Measurements from ENCODE around the gene PEMT. TPM values are rescaled to one million over a fixed set of nuclear protein-coding genes. Genes with fewer than 3 reads are reported as not detected.

Gene PEMT
- total RNA-seq, 2 experiments from 2014 or later, result 51.7 to 53.2 TPM

GRCh38 chr17:17502741-17503565 is 88.6 kb downstream of the PEMT start:
- intact Hi-C loops (cut with micrococcal nuclease), result no loop called here
- no peak for DNase-seq
- no peaks in the 10 kb centered on the region for H3K9me3 Mint-ChIP-seq
- CTCF ChIA-PET, result no interaction called here
- no peak for ATAC-seq
- no peaks in the 10 kb centered on the region for H3K27me3 Mint-ChIP-seq
- TF ChIP-seq, protein P1, sequence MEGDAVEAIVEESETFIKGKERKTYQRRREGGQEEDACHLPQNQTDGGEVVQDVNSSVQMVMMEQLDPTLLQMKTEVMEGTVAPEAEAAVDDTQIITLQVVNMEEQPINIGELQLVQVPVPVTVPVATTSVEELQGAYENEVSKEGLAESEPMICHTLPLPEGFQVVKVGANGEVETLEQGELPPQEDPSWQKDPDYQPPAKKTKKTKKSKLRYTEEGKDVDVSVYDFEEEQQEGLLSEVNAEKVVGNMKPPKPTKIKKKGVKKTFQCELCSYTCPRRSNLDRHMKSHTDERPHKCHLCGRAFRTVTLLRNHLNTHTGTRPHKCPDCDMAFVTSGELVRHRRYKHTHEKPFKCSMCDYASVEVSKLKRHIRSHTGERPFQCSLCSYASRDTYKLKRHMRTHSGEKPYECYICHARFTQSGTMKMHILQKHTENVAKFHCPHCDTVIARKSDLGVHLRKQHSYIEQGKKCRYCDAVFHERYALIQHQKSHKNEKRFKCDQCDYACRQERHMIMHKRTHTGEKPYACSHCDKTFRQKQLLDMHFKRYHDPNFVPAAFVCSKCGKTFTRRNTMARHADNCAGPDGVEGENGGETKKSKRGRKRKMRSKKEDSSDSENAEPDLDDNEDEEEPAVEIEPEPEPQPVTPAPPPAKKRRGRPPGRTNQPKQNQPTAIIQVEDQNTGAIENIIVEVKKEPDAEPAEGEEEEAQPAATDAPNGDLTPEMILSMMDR (IDR thresholded peaks at IDR 0.05), result no peak
- no peaks in the 10 kb centered on the region for H3K4me1 Mint-ChIP-seq (ENCODE audit: low read depth)
- POLR2A ChIA-PET, result no interaction called here
- H3K27ac Mint-ChIP-seq, result no peak overlapping the region
- H3K36me3 Mint-ChIP-seq (ENCODE audit: low read depth), result no peaks in the 10 kb centered on the region
- H3K4me3 Mint-ChIP-seq, result no peak overlapping the region

DNA sequence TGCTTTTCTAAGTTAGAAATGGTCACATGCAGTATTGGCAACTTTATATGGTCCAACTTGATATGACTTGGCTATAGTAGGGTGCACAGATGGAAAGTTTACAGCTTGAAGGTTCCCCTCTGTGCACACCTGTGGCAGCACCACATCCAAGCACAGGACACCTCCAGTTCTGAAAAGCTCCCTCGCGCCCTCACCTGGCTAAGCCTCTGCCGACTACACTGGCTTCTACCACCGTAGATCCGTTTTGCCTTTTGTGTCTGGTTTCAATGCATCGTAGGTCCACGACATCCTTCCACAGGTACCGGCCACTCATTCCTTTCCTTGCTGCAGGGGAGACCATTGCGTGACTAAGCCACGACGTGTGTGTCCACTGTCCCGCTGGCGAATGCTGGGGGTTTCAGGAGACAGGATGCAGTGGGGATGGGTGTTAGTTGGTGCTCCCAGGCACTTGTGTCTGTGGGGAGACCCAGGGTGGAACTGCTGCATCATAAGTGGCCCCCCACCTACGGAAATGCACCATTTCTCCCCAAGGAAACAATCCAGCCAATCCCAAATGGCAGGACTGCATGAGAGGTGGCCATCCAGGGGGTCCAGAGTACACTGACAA is 90.4 kb downstream of the PEMT start:
- CTCF ChIA-PET, result no interaction called here
- intact Hi-C loops (cut with micrococcal nuclease), result no loop called here

DNA sequence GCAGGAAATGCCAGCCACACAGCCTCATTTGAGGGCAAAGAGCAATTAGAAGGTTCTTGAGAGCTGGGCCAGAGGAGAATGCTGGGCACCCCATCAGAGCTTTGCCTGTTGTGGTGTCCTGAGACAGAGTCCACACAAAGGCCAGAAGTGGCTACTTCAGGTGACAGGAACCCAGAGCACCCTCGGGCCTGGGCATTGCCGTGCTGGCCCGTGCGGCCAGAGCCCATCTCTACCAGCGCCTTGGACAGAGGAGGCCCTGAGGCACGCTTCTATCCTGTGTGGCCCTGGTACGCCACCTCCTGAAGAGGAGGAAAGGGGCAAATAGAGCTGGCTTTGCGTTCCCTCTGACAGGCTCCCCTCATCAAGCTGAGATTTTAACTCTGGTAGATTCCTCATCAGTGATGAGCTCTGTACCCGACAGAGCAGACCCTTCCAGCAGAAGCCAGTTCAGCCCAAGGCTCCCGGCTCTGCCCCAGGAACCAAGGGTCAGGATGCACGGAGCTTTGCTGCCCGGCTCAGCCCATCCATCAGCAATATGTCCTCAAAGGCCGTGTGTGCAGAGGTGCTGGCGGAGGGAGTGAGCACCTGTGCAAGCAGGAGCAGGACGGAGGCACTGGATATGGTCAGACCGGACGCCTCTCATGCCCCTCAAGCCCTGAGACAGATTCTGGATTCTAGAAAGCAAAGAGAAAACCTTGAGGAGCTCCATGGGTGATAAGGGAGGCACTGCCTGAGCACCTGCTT is 91.9 kb downstream of the PEMT start:
- POLR2A ChIA-PET, result no interaction called here
- peaks cover 8% of the 10 kb centered on the region for H3K27me3 Mint-ChIP-seq
- CTCF ChIA-PET, result interaction anchor here (0.9 to 1.5 kb wide), 2 partner anchors 143 to 145 kb away, joined by 3 read pairs; no protein-coding TSS in a partner anchor
- no peak overlapping the region for H3K27ac Mint-ChIP-seq
- H3K36me3 Mint-ChIP-seq (ENCODE audit: low read depth), result no peaks in the 10 kb centered on the region
- no peak overlapping the region for H3K4me3 Mint-ChIP-seq
- TF ChIP-seq, protein P1 (IDR thresholded peaks at IDR 0.05), result no peak
- intact Hi-C loops (cut with micrococcal nuclease), result loop anchor here (5.0 to 10.0 kb wide), 2 partner anchors 68 to 145 kb away; no protein-coding TSS in a partner anchor
- ATAC-seq, result no peak
- no peaks in the 10 kb centered on the region for H3K9me3 Mint-ChIP-seq
- peaks cover 14% of the 10 kb centered on the region for H3K4me1 Mint-ChIP-seq (ENCODE audit: low read depth)
- DNase-seq, result no peak

More for the DNA sequence above, 90.4 kb downstream of the PEMT start:
- Mint-ChIP-seq H3K27ac (no peak overlapping the region), H3K9me3 (no peaks in the 10 kb centered on the region), H3K4me1 (ENCODE audit: low read depth) (peaks cover 3% of the 10 kb centered on the region), H3K4me3 (no peak overlapping the region), H3K27me3 (no peaks in the 10 kb centered on the region), H3K36me3 (ENCODE audit: low read depth) (no peaks in the 10 kb centered on the region)
- no peak for DNase-seq
- POLR2A ChIA-PET, result no interaction called here
- no peak for ATAC-seq
- TF ChIP-seq, protein P1 (IDR thresholded peaks at IDR 0.05), result no peak

GRCh38 chr17:17498606-17499301 is 92.8 kb downstream of the PEMT start:
- Mint-ChIP-seq H3K4me3 (no peak overlapping the region), H3K27me3 (peaks cover 8% of the 10 kb centered on the region), H3K4me1 (ENCODE audit: low read depth) (peaks cover 15% of the 10 kb centered on the region), H3K27ac (no peak overlapping the region), H3K9me3 (no peaks in the 10 kb centered on the region), H3K36me3 (ENCODE audit: low read depth) (no peaks in the 10 kb centered on the region)
- ChIA-PET POLR2A (no interaction called here), CTCF (interaction anchor here (1.5 kb wide), 1 partner anchor 145 kb away, joined by 3 read pairs; no protein-coding TSS in a partner anchor)
- TF ChIP-seq, protein P1 (IDR thresholded peaks at IDR 0.05), result no peak
- intact Hi-C loops (cut with micrococcal nuclease), result loop anchor here (5.0 to 10.0 kb wide), 2 partner anchors 69 to 144 kb away; no protein-coding TSS in a partner anchor
- ATAC-seq, result no peak
- no peak for DNase-seq
